Effector memory CD8-positive, alpha-beta T cell (primary cell): ENCODE measurements around the gene ACTMAP.
"Not testable (repeated sequence)": the region's sequence is repeated elsewhere in the genome, so short reads cannot be mapped to it uniquely, and the experiment has no call there.

ENCODE experiments used
- ATAC-seq: fragments of 150-1000 bp; cut with Tn5 transposase; replicated peaks from 2 replicates; pipeline ENCODE4 v1.10.0; 2021; ENCODE audit warnings: mild to moderate bottlenecking, moderate library complexity
- DNase-seq, 3 experiments: peaks; one replicate each; pipeline ENCODE4 v3.0.0; 2021
- H3K27ac Mint-ChIP-seq, 2 donors: one replicate each; pipeline ENCODE4 v1.8.0; 2022; ENCODE audit warnings: mild to moderate bottlenecking in 2 of 2, mixed read lengths in 2 of 2, moderate library complexity in 2 of 2
- H3K27me3 Mint-ChIP-seq, 2 donors: one replicate each; pipeline ENCODE4 v1.8.0; 2022; ENCODE audit warnings: mixed read lengths in 2 of 2
- H3K36me3 Mint-ChIP-seq: one replicate; pipeline ENCODE4 v1.8.0; 2022; ENCODE audit warnings: mild to moderate bottlenecking, moderate library complexity, mixed read lengths; ENCODE audit not compliant: insufficient read depth
- H3K4me1 Mint-ChIP-seq, 2 donors: one replicate each; pipeline ENCODE4 v1.8.0; 2022; ENCODE audit warnings: low read depth in 2 of 2, mixed read lengths in 2 of 2
- H3K4me3 Mint-ChIP-seq, 2 donors: one replicate each; pipeline ENCODE4 v1.8.0; 2022; ENCODE audit warnings: mild to moderate bottlenecking in 2 of 2, mixed read lengths in 2 of 2, moderate library complexity in 2 of 2
- H3K9me3 Mint-ChIP-seq, 2 donors: one replicate each; pipeline ENCODE4 v1.8.0; 2022; ENCODE audit warnings: mixed read lengths in 2 of 2

ACTMAP gene

DNA sequence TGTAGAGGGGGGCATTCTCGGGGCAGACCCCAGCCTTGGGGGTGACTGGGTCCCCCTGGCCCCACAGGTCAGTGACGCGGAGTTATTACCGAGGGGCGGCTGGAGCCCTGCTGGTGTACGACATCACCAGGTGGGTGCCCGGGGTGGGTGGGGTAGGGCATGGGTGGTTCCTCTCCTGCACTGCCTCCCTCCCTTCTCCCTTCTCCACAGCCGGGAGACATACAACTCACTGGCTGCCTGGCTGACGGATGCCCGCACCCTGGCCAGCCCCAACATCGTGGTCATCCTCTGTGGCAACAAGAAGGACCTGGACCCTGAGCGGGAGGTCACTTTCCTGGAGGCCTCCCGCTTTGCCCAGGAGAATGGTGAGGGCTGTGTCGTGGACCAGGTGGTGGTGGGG is 33.4 kb upstream of the ACTMAP start:
- no peaks in the 10 kb centered on the region for H3K9me3 Mint-ChIP-seq
- no peak for ATAC-seq
- H3K4me1 Mint-ChIP-seq = peaks cover 16 to 22% of the 10 kb centered on the region in 2 donors
- H3K27me3 Mint-ChIP-seq = no peaks in the 10 kb centered on the region
- H3K4me3 Mint-ChIP-seq = no peak overlapping the region
- DNase-seq = no peak
- peaks cover 38% of the 10 kb centered on the region for H3K36me3 Mint-ChIP-seq
- H3K27ac Mint-ChIP-seq = peak overlapping the region; percentile 0 to 85

DNA sequence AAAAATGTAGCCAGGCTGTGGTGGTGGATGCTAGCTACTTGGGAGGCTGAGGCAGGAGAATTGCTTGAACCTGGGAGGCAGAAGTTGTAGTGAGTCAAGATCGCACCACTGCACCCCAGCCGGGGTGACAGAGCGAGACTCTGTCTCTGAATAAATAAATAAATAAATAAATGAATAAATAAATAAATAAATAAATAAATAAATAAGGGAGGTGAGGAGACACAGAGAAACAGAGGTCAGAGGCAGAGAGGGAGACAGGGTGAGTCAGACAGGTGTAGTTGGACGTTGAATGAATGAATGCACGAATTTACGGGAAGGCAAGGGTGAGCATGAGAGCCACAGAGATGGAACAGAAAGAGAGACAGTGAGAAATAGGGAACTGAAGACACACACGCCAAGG is 30.9 kb upstream of the ACTMAP start:
- DNase-seq (no peak), ATAC-seq (no peak)
- peaks cover 29 to 37% of the 10 kb centered on the region in 2 donors for H3K4me1 Mint-ChIP-seq
- peaks cover 41% of the 10 kb centered on the region for H3K36me3 Mint-ChIP-seq
- H3K27ac Mint-ChIP-seq = no peak overlapping the region
- H3K4me3 Mint-ChIP-seq = no peak overlapping the region
- H3K27me3 Mint-ChIP-seq = no peaks in the 10 kb centered on the region
- H3K9me3 Mint-ChIP-seq = no peaks in the 10 kb centered on the region

DNA sequence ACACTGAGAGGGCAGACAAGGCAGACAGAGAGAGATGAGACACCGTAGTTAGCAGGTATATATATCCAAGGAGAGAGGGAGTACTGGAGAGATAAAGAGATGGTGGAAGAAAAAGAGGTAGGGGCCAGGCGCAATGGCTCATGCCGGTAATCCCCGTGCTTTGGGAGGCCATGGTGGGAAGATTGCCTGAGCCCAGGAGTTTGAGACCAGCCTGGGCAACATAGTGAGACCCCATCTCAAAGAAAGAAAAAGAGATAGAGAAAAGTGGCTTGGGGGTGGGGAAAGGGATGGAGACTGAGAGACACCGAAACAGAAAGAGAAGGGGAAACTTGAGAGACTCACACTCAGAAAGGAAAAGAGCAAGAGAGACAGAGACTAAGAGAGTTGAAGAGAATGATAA is 30.3 kb upstream of the ACTMAP start:
- H3K27ac Mint-ChIP-seq = peak overlapping the region; percentile 77 to 79
- peaks cover 30 to 37% of the 10 kb centered on the region in 2 donors for H3K4me1 Mint-ChIP-seq
- H3K36me3 Mint-ChIP-seq = peaks cover 39% of the 10 kb centered on the region
- no peak for DNase-seq
- no peak overlapping the region for H3K4me3 Mint-ChIP-seq
- ATAC-seq = no peak
- H3K9me3 Mint-ChIP-seq = no peaks in the 10 kb centered on the region
- no peaks in the 10 kb centered on the region for H3K27me3 Mint-ChIP-seq

DNA sequence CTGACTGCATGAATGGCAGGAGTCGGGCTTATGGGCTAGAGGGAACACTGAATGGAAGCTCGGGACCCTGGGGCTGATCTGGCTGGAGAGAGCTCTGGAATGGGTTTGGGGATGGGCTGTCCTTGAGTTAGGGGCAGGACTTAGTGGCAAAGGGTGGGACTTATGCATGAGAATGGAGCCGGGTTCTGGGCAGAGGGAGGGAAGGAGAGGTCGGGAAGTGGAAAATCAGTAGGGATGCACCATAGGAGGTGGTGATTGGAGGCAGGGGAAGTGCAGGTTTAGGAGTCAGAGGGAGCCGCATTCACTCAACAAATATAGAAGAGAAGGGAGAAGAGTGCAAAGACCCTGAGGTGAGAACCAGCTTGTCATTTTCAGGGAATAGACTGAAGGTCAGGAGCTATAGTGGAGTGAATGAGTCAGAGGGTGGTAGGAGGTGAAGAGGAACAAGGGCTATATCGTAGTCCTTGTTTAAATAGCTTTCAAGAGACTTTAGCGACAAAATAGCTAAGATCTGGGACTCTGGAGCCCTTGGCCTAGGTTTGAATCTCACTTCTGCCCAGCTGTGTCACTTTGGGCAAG is 28.5 kb upstream of the ACTMAP start:
- Mint-ChIP-seq H3K9me3 (no peaks in the 10 kb centered on the region), H3K27me3 (no peaks in the 10 kb centered on the region)

DNA sequence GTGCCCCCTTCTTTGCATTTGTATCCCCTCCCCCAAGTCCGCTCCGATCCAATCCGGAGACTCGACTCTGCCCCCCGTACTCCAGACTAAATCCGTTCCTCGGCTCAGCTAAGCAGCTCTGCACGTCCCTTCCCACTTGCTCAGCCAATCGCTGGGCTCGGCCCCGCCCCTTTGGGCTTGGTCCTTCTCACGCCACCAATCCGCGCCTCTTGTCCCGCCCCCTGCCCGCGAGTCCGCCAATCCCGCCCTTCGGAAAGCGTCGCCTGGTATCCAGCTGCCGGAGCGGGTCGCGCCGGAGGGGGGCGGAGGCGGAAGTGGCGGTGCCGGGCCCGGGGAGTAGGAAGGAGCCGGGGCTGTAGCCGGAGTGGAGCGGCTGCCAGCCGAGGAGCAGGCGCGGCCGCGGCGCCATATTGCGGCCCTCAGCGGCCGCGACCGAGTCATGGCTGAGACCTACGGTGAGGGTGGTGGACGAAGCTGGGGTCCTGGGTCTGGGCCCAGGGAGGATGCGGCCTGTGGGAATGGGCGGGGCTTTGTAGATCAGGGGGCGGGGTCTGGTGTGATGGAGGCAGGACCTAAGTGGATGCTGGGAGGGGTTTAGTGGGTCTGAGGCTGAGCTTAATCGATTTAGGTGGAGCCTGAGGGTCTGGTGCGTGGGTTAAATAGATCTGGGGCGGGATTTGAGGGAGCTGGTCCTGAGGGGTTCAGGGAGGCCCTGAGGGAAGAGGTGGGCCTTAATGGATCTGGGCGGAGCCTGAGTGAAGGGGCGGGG is 27.8 kb upstream of the ACTMAP start, which contains the start of gene RAB4B:
RAB4B (plus strand) TSS at position 311 of the 769 bp plus-strand sequence; CDS start at position 440, 129 bp downstream.
- no peaks in the 10 kb centered on the region for H3K27me3 Mint-ChIP-seq
- peaks cover 30 to 34% of the 10 kb centered on the region in 2 donors for H3K4me1 Mint-ChIP-seq
- H3K4me3 Mint-ChIP-seq = peak within 1 kb of the TSS; percentile 89
- DNase-seq = peak; percentile 99 to 100 (median 100)
- H3K36me3 Mint-ChIP-seq = peaks cover 35% of the 10 kb centered on the region
- peak within 1 kb of the TSS; percentile 94 to 96 for H3K27ac Mint-ChIP-seq
- no peaks in the 10 kb centered on the region for H3K9me3 Mint-ChIP-seq
- peak; percentile 78 for ATAC-seq

More for the DNA sequence above, 28.5 kb upstream of the ACTMAP start:
- Mint-ChIP-seq H3K27ac (peak overlapping the region; percentile 94 to 96), H3K4me3 (peak overlapping the region; percentile 89), H3K36me3 (peaks cover 35% of the 10 kb centered on the region), H3K4me1 (peaks cover 30 to 37% of the 10 kb centered on the region in 2 donors)
- DNase-seq (no peak), ATAC-seq (no peak)

DNA sequence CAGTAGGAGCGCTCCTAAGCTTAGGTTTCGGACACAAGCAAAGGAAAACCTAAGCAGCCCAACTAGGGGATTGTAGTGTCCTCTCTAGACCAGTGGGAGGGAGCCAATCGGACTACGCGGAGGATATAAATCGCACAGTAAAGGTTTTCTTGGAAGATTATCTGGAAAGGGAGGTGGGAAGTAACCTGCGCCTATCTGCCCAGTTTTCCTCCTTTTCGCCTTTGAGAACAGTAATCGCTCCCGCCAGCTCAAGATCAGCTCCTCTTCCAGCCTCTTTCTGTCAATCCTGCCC is 27.3 kb upstream of the ACTMAP start:
- ATAC-seq = no peak
- H3K36me3 Mint-ChIP-seq = peaks cover 35% of the 10 kb centered on the region

DNA sequence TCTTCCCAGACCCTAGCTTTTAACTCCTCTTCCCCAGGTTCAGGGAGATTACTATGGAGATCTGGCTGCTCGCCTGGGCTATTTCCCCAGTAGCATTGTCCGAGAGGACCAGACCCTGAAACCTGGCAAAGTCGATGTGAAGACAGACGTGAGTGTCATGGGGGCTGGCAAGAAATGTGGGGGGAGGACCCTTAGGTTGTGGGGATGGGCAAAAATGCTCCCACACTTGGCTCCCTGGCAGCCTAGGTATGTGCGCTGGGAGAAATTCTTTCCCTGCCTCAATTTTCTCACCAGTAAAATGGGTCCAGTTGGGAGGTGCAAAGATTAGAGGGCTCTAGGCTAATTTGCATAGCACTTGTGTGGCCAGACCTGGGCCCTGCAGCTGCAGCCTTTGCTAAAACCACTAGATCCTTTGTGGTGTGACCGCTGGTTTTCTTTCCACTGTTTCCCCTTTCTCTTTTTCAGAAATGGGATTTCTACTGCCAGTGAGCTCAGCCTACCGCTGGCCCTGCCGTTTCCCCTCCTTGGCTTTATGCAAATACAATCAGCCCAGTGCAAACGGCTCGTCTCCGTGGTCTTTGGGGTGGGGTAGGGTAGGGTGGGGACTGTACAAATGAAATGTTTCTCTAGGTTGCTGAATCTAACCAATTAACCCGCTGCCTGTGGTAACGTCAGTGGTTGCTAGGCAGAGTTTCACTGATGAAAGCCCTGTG is 26.8 kb upstream of the ACTMAP start:
- H3K4me1 Mint-ChIP-seq = peaks cover 28 to 32% of the 10 kb centered on the region in 2 donors
- DNase-seq (peak; percentile 87 to 93 (median 91)), ATAC-seq (peak; percentile 68)
- H3K27me3 Mint-ChIP-seq = no peaks in the 10 kb centered on the region
- no peaks in the 10 kb centered on the region for H3K9me3 Mint-ChIP-seq
- peak overlapping the region; percentile 89 for H3K4me3 Mint-ChIP-seq
- H3K27ac Mint-ChIP-seq = peak overlapping the region; percentile 94 to 96
- H3K36me3 Mint-ChIP-seq = peaks cover 35% of the 10 kb centered on the region

More for the DNA sequence above, 27.3 kb upstream of the ACTMAP start:
- Mint-ChIP-seq H3K9me3 (no peaks in the 10 kb centered on the region), H3K27me3 (no peaks in the 10 kb centered on the region), H3K27ac (peak overlapping the region; percentile 94 to 96), H3K4me3 (peak overlapping the region; percentile 89), H3K4me1 (peaks cover 30 to 33% of the 10 kb centered on the region in 2 donors)
- DNase-seq = no peak

DNA sequence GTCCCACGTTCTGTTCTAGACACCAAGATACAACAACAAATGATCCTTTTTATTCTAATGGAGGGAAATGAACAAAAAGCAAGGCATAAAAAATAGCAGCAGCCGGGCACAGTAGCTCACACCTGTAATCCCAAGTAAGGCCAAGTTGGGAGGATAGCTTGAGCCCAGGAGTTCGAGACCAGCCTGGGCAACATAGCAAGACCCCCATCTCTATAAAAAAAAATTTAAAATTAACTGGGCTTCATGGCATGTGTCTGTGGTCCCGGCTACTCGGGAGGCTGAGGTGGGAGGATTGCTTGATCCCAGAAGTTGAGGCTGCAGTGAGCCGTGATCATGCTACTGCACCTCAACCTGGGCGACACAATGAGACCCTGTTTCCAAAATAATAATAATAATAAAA is 26.1 kb upstream of the ACTMAP start:
- Mint-ChIP-seq H3K36me3 (peaks cover 31% of the 10 kb centered on the region), H3K27ac (peak overlapping the region; percentile 94 to 96), H3K4me3 (peak overlapping the region; percentile 89), H3K27me3 (no peaks in the 10 kb centered on the region), H3K9me3 (no peaks in the 10 kb centered on the region), H3K4me1 (peaks cover 26 to 31% of the 10 kb centered on the region in 2 donors)
- DNase-seq (no peak), ATAC-seq (no peak)

DNA sequence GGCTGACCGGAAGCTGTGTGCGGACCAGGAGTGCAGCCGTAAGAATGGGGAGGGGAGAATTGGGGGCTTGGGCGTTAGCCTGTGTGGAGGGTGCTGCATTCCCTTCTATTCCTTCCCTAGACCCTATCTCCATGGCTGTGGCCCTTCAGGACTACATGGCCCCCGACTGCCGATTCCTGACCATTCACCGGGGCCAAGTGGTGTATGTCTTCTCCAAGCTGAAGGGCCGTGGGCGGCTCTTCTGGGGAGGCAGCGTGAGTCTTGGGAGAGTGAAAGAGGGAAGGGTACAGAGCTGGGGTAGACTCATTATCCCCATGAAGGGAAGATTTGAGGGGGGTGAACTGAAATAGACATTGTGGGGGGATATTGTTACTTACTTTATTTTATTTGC is 25.4 kb upstream of the ACTMAP start:
- H3K9me3 Mint-ChIP-seq = no peaks in the 10 kb centered on the region
- no peak for DNase-seq
- H3K4me3 Mint-ChIP-seq = no peak overlapping the region
- H3K27me3 Mint-ChIP-seq = no peaks in the 10 kb centered on the region
- ATAC-seq = no peak
- peaks cover 31% of the 10 kb centered on the region for H3K36me3 Mint-ChIP-seq
- peaks cover 32 to 33% of the 10 kb centered on the region in 2 donors for H3K4me1 Mint-ChIP-seq
- H3K27ac Mint-ChIP-seq = no peak overlapping the region

DNA sequence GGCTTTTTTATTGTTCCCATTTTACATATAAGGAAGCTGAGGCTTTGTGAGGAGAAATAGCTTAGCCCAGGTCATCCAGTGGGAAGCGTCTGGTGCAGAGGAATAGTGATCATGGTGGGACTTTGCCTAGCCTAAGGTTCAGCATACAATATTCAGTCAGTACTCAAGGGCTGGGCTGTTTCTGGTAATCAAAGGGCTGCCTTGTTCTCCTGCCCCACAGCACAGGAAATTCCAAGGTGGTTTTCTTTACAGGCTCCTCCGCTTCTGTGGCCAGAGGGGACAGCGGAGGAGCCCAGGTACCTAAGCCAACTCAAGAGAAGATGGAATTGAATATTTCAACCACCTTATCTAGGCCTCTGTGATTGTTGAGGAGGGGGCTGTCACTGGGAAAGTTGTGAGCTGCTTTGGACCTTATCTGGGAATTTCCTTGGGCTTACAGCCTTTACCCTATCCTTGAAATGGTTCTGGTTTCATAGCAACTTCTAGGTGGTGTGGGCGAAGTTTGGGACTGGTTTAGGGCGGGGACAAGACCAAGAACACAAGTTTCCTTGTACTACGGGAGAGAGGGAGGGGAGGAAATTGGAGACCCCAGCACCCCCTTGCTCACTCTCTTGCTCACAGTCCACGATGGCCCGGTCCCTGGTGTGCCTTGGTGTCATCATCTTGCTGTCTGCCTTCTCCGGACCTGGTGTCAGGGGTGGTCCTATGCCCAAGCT is 24.8 kb upstream of the ACTMAP start, which contains the start of gene MIA:
MIA (plus strand) TSS at position 606 of the 716 bp plus-strand sequence; CDS start at position 628, 22 bp downstream.
- H3K9me3 Mint-ChIP-seq = no peaks in the 10 kb centered on the region
- peak within 1 kb of the TSS in 1 of 2 donors; percentile 94 for H3K27ac Mint-ChIP-seq
- DNase-seq = no peak
- peaks cover 30% of the 10 kb centered on the region for H3K36me3 Mint-ChIP-seq
- H3K4me3 Mint-ChIP-seq = no peak within 1 kb of the TSS
- ATAC-seq = no peak
- no peaks in the 10 kb centered on the region for H3K27me3 Mint-ChIP-seq
- peaks cover 28 to 30% of the 10 kb centered on the region in 2 donors for H3K4me1 Mint-ChIP-seq

DNA sequence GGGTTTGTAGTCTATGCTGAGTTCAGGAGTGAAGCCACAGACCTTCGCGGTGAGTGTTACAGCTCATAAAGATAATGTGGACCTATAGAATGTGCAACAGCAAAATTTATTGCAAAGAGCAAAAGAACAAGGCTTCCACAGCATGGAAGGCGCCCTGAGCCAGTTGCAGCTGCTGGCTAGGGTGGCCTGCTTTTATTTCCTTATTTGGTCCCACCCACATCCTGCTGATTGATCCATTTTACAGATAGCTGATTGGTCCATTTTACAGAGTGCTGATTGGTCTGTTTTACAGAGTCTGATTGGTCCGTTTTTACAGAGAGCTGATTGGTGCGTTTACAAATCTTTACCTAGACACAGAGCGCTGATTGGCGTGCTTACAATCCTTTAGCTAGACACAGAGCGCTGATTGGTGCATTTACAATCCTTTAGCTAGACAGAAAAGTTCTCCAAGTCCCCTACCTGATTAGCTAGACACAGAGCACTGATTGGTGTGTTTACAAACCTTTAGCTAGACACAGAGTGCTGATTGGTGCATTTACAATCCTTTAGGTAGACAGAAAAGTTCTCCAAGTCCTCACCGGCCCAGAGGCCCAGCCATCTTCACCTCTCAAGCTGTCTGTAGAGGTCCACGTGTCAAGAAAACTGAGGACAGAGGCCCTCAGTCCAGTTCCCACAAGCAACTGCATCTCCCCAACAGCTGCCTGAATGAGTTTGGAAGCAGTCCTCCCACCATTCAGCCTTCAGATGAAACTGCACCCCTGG is 21.0 kb upstream of the ACTMAP start:
- DNase-seq, H3K27me3 Mint-ChIP-seq, H3K4me3 Mint-ChIP-seq, H3K9me3 Mint-ChIP-seq: not testable (repeated sequence)
- ATAC-seq = peak; percentile 49
- H3K27ac Mint-ChIP-seq = peak overlapping the region in 1 of 2 donors; percentile 64
- H3K36me3 Mint-ChIP-seq = peaks cover 28% of the 10 kb centered on the region
- peaks cover 7 to 11% of the 10 kb centered on the region in 2 donors for H3K4me1 Mint-ChIP-seq

DNA sequence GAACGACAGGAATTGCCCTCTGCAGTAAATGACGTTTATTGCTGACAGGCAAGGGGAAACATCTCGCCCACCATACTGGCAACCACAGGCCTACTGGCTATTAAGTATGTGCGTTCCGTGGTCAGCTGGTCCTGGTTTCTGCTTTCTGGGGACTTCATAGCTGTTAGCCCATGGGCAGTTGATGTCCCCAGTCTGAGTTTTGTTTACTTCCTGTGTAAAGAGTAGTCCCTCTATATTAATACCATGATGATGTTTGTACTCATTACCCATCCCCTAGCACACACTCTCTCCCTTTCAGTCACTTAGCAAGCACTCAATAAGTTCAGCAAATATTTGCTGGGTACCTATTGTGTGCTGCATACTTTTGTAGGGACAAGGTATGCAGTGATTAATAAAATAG is 18.6 kb upstream of the ACTMAP start:
- H3K9me3 Mint-ChIP-seq = no peaks in the 10 kb centered on the region
- H3K27me3 Mint-ChIP-seq = no peaks in the 10 kb centered on the region
- ATAC-seq = no peak
- H3K36me3 Mint-ChIP-seq = peaks cover 51% of the 10 kb centered on the region
- H3K4me1 Mint-ChIP-seq = peaks cover 24 to 27% of the 10 kb centered on the region in 2 donors
- no peak overlapping the region for H3K4me3 Mint-ChIP-seq
- H3K27ac Mint-ChIP-seq = peak overlapping the region in 1 of 2 donors; percentile 29
- DNase-seq = no peak
